ENCODE measurements around the gene ZNF365. TPM values are rescaled to one million over a fixed set of nuclear protein-coding genes. Genes with fewer than 3 reads are reported as not detected.
"Not testable (repeated sequence)": the region's sequence is repeated elsewhere in the genome, so short reads cannot be mapped to it uniquely, and the experiment has no call there.

ZNF365 gene
- total and polyA plus RNA-seq, 9 of the 15 experiments (the other 6 are each of a cell fraction or from before 2014, with no cell fraction given) = 0.03 to 0.04 TPM; not detected in 7

- Histone ChIP-seq H3K9me1 (ENCODE audit: control insufficient read depth, insufficient read depth, low read length) (no peaks in the 10 kb centered on the region), H3K4me1 (replicated peaks in 1 of 2; ENCODE audit: control insufficient read depth in 2 of 2, insufficient read depth in 2 of 2, low read length in 2 of 2) (peaks cover 0 to 6% of the 10 kb centered on the region in 2 experiments; a peak in 1 of 5 replicates), H3K36me3 (ENCODE audit: control insufficient read depth, insufficient read depth, low read length) (no peaks in the 10 kb centered on the region), H3K4me3 (no peak overlapping the region), H3K9me3 (replicated peaks; ENCODE audit: control insufficient read depth, insufficient read depth, low read depth, low read length) (no peaks in the 10 kb centered on the region), H4K20me1 (replicated peaks; ENCODE audit: control insufficient read depth, insufficient read depth, low read length) (no peaks in the 10 kb centered on the region), H3K9ac (ENCODE audit: insufficient read depth in 1 of 2, low read depth in 2 of 2, low read length in 2 of 2) (no peak overlapping the region), H2AFZ (ENCODE audit: low read depth, low read length) (no peak overlapping the region), H3K4me2 (ENCODE audit: insufficient read depth, low read length) (no peak overlapping the region), H3K27ac (ENCODE audit: extremely low read depth, low read depth, low read length) (no peak overlapping the region), H3K79me2 (ENCODE audit: control insufficient read depth, insufficient read depth, low read length) (no peaks in the 10 kb centered on the region), H3K27me3 (ENCODE audit: control insufficient read depth in 2 of 2, insufficient read depth in 2 of 2, low read length in 2 of 2) (peaks cover 0 to 14% of the 10 kb centered on the region in 2 experiments; a peak in 4 of 5 replicates)
- DNase-seq (ENCODE audit: extremely low read depth in 1 of 4, low spot score in 3 of 4) = no peak
- ChIA-PET POLR2A (no interaction called here), CTCF (ENCODE audit: low intra/inter-chr PET ratio) (no interaction called here)
- in situ Hi-C loops (cut with MboI) (no loop called here), intact Hi-C loops (cut with micrococcal nuclease) (no loop called here)
- BruUV-seq (replicated peaks) = no TSS peak
- TF ChIP-seq, protein P1, sequence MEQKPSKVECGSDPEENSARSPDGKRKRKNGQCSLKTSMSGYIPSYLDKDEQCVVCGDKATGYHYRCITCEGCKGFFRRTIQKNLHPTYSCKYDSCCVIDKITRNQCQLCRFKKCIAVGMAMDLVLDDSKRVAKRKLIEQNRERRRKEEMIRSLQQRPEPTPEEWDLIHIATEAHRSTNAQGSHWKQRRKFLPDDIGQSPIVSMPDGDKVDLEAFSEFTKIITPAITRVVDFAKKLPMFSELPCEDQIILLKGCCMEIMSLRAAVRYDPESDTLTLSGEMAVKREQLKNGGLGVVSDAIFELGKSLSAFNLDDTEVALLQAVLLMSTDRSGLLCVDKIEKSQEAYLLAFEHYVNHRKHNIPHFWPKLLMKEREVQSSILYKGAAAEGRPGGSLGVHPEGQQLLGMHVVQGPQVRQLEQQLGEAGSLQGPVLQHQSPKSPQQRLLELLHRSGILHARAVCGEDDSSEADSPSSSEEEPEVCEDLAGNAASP (IDR thresholded peaks at IDR 0.05) = no peak
- TF ChIP-seq BMI1 (IDR thresholded peaks at IDR 0.05; ENCODE audit: low read length) (no peak), EHMT2 (IDR thresholded peaks at IDR 0.05) (no peak), PPARD (CRISPR knock-in tag; IDR thresholded peaks at IDR 0.05) (no peak), ZNF408 (CRISPR knock-in tag; IDR thresholded peaks at IDR 0.05; ENCODE audit: low read depth) (no peak), TAF1 (IDR thresholded peaks at IDR 0.05; ENCODE audit: control insufficient read depth, extremely low read depth, insufficient read depth, low read length, severe bottlenecking) (no peak), KAT8 (IDR thresholded peaks at IDR 0.05; ENCODE audit: low read depth) (no peak), ARID4B (CRISPR knock-in tag; IDR thresholded peaks at IDR 0.05) (no peak), ZNF133 (CRISPR knock-in tag; IDR thresholded peaks at IDR 0.05) (no peak)
- TF ChIP-seq, protein P2, sequence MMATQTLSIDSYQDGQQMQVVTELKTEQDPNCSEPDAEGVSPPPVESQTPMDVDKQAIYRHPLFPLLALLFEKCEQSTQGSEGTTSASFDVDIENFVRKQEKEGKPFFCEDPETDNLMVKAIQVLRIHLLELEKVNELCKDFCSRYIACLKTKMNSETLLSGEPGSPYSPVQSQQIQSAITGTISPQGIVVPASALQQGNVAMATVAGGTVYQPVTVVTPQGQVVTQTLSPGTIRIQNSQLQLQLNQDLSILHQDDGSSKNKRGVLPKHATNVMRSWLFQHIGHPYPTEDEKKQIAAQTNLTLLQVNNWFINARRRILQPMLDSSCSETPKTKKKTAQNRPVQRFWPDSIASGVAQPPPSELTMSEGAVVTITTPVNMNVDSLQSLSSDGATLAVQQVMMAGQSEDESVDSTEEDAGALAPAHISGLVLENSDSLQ (IDR thresholded peaks at IDR 0.05) = no peak
- ATAC-seq = no peak
- 3% methylated on average over 6 of the region's 6 CpGs for WGBS (ENCODE audit: insufficient coverage, low coverage, missing lambda C conversion rate)
- FAIRE-seq = no peak
Observed at GRCh38 chr10:62377966-62378365, 3.8 kb downstream of the ZNF365 start.

GRCh38 chr10:62378877-62379276, 4.7 kb downstream of the ZNF365 start:
- FAIRE-seq; H3K9me3 ChIP-seq (replicated peaks; ENCODE audit: control insufficient read depth, insufficient read depth, low read depth, low read length); BruUV-seq (replicated peaks): not testable (repeated sequence)

More at GRCh38 chr10:62378877-62379276, 4.7 kb downstream of the ZNF365 start:
- H3K36me3 ChIP-seq (ENCODE audit: control insufficient read depth, insufficient read depth, low read length); in situ Hi-C loops (cut with MboI); H3K4me3 ChIP-seq; H3K27ac ChIP-seq (ENCODE audit: extremely low read depth, low read depth, low read length); intact Hi-C loops (cut with micrococcal nuclease); CTCF ChIA-PET (ENCODE audit: low intra/inter-chr PET ratio); H3K9ac ChIP-seq (ENCODE audit: insufficient read depth in 1 of 2, low read depth in 2 of 2, low read length in 2 of 2); DNase-seq (ENCODE audit: extremely low read depth in 1 of 4, low spot score in 3 of 4); H3K9me1 ChIP-seq (ENCODE audit: control insufficient read depth, insufficient read depth, low read length); H3K79me2 ChIP-seq (ENCODE audit: control insufficient read depth, insufficient read depth, low read length); H2AFZ ChIP-seq (ENCODE audit: low read depth, low read length); POLR2A ChIA-PET; H3K4me1 ChIP-seq (replicated peaks in 1 of 2; ENCODE audit: control insufficient read depth in 2 of 2, insufficient read depth in 2 of 2, low read length in 2 of 2); ATAC-seq; H3K4me2 ChIP-seq (ENCODE audit: insufficient read depth, low read length); H4K20me1 ChIP-seq (replicated peaks; ENCODE audit: control insufficient read depth, insufficient read depth, low read length): not testable (repeated sequence)
- H3K27me3 ChIP-seq (ENCODE audit: control insufficient read depth in 2 of 2, insufficient read depth in 2 of 2, low read length in 2 of 2) = peaks cover 0 to 12% of the 10 kb centered on the region in 2 experiments; a peak in 3 of 5 replicates
- WGBS (ENCODE audit: insufficient coverage, low coverage, missing lambda C conversion rate) = 0% methylated on average over 6 of the region's 6 CpGs
